UCSD-AML1 (cell line): ENCODE measurements around the gene CTAGE8.
"Not testable (repeated sequence)": the region's sequence is repeated elsewhere in the genome, so short reads cannot be mapped to it uniquely, and the experiment has no call there.

ENCODE experiments used
- DNase-seq: peaks from one replicate; lab custom pipeline; 2025; ENCODE audit not compliant: unreplicated experiment; lab: John Stamatoyannopoulos, UW

Gene CTAGE8, protein sequence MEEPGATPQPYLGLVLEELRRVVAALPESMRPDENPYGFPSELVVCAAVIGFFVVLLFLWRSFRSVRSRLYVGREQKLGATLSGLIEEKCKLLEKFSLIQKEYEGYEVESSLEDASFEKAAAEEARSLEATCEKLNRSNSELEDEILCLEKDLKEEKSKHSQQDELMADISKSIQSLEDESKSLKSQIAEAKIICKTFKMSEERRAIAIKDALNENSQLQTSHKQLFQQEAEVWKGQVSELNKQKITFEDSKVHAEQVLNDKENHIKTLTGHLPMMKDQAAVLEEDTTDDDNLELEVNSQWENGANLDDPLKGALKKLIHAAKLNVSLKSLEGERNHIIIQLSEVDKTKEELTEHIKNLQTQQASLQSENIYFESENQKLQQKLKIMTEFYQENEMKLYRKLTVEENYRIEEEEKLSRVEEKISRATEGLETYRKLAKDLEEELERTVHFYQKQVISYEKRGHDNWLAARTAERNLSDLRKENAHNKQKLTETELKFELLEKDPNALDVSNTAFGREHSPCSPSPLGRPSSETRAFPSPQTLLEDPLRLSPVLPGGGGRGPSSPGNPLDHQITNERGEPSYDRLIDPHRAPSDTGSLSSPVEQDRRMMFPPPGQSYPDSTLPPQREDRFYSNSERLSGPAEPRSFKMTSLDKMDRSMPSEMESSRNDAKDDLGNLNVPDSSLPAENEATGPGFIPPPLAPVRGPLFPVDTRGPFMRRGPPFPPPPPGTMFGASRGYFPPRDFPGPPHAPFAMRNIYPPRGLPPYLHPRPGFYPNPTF

DNA sequence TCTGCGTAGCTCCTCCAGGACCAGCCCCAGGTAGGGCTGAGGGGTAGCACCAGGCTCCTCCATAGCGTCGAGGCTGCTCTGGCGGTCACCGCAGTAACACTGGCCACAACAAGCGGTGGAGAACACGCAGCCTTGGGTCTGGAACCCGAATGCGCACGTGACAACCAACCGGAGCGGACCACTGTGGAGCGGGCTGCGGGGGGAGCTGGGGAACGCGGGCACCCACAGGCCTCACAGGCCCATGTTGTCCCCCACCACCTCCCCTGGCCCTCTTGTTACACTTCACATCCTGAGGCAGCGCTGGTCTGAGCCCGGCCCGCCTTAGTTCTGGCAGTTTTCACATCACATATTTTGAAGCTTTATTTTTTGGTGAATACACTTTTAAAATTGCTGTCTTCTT lies at the start of gene CTAGE8:
Gene CTAGE8 (minus strand): TSS at position 101 of the 400 bp plus-strand sequence. CDS start 38 bp downstream, at position 63.
- not testable (repeated sequence) for DNase-seq

DNA sequence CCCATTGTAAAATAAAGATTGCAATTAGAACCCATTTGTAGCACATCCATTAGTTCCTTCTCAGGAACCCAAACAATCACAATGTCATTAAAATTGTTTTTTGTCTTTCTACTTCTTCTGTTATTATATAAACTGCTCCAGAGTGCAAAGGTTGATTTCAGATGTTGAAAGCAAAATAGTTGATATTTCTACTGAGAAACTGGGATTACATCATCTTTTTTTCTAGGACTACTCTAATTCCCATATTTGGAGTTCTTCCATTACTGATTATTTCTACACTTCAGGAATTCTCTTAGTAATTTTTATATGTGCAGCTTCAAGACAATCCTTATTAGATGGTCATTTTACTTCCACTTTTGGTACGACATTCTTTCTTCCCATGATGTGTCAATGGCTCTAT lies 48.4 kb upstream of the CTAGE8 start:
- DNase-seq, result not testable (repeated sequence)

DNA sequence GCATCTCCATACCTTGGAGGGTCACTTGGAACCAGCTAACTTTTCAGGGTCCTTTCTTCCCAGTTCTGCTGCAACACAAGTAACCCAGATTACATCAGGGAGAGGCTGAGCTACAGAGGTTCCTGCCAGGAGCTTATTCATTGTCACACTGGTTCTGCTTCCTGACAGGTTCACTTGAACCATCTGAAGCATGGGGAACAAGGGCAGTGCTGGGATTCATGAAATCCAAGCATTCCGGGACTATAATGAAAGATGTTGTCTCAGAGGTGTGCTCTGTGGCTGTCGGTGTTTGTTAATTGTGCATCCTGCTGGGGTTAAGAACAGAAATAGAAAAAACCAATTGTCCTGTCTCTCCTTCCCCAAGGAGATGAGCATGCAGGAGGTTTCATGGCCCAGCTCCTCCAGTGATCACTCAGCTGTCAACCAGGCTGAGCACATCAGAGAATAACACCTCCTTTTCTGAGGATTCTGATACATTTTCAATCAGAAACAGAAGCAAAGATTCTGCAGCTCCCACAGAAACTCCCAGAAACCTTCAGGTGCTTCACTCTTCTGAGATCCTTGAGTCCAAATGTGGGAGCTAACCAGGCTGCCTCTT lies 42.9 kb upstream of the CTAGE8 start, which contains the start of gene OR2A1:
Gene OR2A1 (plus strand): TSS at position 548 of the 598 bp plus-strand sequence. CDS start 5,706 bp downstream, outside the sequence.
- DNase-seq, result not testable (repeated sequence)

DNA sequence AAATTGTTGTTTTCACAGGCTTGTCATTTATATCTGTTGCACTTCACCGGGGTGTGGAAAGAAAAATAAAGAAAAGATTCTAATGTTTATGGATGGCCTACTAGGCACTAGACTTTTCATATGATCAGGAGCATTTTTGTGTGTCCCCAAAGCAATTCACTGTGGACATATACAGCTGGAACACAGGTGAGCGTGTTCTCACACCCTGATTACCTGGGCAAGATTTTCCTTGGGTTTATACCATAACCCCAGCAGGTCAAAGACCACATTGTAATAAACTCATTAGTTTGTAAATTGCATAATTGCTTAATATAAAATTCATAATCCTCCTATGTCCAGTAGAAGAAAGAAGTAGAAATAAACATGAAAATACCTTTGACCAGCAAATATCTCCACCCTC lies 42.1 kb upstream of the CTAGE8 start:
- not testable (repeated sequence) for DNase-seq

DNA sequence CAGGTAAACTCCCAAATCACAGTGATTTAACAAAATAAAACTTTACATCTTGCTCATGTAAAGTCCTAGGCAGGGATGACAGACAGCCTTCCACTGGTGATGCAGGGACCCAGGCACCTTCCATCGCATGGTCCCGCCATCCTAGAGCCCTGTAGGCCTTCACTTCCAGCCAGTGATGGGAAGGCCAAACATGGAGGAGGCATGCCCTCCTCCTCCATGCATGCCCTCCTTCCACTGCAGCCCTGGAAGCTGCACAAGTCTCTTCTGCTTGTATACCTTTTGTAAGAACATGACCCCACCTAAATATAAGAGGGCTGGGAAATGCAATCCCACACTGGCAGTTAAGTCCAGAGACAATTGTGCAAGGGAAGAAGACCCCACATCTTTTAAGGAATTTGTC lies 40.6 kb upstream of the CTAGE8 start:
- not testable (repeated sequence) for DNase-seq

DNA sequence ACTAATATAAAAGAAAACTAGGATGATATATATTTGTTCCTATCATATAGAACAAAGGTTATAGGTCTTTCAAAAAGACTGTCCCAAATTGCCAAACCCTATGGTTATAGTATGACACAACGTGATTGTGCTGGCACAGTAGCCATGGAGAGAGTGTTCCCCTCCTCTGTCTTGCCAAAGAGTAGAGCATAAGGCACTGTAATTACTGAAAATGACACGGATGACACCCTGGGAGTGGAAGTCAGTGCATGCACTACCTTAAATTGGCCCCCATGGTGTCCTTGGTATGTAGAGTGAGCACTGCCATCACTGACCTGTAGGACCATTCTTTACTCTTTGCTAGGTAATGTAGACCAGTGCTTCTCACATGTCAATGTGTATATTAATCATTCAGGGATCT lies 36.1 kb upstream of the CTAGE8 start:
- not testable (repeated sequence) for DNase-seq

DNA sequence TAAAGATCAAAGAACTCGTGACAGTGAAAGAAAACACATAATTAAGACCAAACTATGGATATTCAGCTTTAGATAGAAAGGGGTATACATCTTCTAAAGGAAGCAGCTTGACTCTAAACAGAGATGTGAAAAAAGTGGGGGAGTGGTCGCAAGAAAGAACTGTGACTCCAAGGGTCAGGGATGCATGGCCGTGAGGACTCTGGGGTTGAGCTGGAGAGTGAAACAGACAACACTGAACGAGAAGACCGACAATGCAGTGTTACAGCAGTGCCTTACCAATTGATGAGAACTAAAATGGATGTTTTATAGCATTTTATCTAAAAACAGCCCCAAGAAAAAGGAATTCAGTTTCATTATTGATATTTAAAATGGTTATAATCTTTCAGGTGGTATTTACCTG lies 34.5 kb upstream of the CTAGE8 start:
- not testable (repeated sequence) for DNase-seq

DNA sequence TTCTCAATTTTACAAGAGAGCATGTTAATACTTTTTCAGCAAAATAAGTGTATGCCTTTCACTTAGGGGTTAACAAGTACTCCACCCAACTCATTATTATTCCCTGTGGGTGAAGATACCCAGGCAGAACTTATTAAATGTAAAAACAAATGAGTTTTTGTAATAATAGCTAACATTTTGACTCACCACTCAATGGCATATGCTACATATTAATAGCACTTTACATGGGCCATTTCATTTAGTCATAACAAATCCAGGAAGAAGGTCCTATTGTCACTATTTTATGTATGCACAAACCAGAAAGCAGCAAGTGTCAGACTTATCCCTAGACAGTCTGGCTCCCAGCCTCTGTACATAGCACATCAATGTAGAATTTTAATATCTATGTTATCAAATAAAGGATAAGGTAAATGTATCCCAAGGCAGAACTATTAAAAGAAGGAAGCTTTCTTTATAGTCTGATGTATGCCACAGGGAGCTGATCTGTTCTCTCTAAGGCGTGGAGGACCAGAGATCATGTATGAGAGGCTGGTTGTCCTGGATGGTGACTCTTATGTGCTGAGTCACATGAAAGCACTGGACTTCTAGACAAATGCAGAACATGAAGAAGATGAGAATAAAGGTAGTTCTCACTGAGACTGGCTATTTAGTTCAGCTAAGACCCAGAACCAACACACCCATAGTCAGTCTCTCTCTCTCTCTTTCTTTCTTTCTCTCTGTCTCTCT lies 33.7 kb upstream of the CTAGE8 start:
- not testable (repeated sequence) for DNase-seq

DNA sequence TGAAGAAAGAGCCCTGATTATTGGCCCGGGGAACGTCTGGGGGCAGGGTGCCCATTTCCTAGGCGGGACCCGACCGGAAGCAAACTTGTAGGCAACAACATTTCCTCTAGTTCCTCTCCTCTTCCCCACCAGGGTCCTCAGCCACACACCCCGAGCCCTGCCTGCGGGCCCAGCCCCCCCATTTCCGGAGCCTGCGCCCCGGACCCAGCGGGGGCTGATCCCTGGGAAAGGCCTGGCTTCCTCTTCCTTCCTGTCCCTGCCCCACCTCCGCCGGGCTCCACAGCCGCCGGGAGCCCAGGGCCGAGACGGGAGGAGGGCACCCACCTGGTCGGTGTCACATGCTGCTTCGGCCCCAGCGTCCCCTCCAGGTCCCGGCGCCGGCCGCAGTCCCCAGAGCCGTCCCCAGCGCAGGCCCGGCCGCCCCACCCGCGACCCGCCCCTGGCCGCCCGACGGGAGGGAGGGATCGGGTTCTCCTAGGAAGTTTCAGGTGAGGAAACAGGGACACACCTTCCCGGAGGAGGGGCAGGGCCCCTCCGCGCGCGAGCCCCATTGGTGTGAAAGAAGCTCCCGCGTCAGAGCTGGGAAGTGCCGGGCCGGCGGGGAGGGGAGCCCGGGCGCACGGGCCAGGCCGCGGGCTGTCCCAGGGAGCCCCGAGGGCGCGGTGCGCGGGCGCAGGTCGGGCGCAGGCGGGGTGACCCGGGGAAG lies 24.9 kb upstream of the CTAGE8 start:
- DNase-seq, result not testable (repeated sequence)

DNA sequence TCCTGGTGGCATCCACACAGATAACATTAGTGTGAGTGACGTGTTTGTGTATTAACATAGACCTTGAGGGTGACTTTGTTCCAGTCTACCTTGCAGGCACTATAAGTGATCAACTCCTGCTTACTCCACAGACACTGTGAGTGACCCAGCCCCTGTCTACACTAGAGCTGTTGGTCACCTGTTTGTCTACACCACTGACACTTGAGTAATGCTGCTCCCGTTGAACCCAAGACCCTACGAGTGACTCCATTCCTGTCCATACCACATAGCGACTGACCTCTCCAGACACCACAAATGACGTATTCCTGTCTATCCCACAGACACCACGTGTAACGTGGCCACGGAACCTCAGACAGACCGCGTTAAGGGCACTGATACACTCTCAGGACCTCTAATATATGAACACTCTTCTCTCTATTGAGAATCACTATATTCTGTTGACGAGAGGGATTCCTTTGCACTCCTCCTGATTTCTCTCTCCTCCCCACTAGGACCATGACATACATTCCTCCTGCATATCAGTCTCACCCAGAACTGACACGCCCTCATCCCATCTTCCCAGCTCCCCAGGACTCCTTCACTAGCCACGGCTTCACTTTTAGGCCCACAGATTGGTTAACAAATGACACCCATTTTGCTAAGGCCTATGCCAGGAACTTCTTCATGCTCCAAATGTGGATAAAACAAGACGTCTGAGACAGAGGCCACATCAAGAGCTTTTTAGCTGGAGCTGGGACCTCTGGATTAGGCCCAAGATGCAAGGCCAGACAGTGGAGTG lies 23.5 kb upstream of the CTAGE8 start:
- DNase-seq, result not testable (repeated sequence)

DNA sequence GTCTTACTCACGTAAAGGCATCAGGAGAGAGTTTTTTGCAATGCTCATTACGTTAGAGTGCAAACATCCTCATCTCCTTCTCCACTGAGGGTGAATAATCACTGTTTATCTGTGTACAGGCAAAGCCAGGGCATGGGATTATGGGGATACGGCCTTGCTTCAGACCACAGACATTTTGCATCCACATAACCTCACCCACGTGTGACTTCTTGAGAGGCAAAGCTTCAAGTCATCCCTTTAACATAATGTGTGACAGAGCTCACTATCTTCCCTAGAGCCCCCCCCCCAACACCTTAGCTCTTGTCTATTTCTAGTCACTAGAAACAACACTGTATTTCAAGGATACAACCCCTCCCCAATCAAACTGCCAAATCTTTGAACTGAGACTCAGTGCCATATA lies 22.5 kb upstream of the CTAGE8 start:
- not testable (repeated sequence) for DNase-seq

DNA sequence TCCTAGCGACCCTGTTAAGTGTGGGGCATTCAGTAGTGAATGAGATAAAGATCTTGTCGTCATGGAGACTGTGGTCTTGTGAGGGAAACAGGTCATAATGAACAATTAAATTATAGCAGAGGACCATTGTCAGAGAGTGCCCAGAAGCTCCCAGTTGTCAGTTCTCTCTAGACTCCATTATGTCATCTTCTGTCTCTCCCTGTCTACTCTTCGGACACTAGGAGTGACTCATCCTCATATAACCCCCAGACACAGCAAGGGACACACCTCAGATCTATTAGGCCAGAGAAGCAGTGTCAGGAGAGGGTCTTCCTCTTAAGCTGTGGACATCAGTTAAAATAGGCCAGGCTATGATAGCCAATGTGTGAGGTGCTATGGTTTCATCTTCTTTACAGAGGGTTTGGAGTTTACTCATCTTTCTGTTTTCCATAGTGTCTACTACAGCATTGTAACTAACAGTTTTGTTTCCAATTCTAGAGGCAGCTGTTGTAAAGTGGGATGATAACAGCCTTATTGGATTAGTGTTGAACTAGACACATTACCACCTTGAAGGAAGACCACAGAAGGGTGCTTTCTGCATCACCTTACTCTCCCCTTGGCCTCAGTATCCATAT lies 18.2 kb upstream of the CTAGE8 start:
- not testable (repeated sequence) for DNase-seq

DNA sequence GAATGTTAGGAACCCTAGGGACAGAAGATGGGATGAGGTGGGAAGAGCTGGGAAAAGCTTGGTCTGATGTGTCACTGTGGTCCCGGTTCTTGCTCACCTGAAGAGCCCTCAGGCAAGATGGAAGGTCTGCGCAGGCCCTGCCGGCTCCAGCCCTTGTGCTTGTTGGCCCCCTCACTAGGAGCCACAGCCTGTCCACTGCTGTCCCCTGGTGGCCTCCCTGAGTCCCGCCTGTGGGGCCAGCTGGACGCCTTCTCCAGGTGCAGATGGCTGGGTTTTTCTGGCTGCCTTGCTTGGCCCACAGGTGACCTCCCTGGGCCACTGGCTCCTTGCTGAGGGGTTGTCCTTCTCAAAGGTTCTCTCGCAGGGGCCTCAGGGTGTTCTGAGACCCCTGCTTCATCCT lies 14.6 kb upstream of the CTAGE8 start:
- not testable (repeated sequence) for DNase-seq

DNA sequence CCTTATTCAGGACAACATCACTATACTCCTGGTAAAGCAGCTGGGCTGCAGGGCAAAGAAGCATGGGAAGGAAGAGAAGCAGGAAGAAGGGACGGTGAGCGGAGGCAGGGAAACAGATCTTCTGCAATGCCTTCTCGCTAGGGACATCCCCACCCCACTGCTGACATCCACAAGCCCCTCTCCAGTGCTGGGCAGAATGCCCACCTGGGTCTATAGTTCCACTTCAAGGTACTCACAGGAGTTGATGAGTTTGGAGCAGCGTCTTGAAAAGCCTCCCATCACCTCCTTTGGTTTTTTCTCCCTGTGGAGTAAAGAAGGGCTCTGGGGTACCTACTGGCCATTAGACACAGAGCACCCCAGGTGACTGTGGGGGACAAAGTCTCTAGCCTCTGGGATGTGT lies 13.4 kb upstream of the CTAGE8 start:
- not testable (repeated sequence) for DNase-seq

DNA sequence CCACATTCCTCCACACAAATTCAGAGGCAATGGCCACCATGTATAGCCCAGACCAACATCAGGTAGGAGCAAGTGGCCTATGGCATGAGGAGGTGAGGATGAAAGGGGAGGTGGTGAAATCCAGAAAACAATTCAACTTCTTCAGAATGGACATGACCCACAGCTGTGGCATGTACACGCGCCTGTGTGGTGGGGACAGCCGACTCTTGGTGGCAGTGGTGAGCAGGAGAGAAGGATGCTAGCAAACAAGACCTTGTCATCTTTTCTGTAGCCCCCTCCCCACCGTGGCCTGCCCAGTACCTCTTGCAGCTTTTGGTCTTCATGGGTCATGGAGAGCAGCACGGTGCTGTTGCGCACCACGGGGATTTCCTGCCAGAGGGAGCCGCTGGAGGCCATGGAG lies 12.9 kb upstream of the CTAGE8 start:
- DNase-seq, result not testable (repeated sequence)

DNA sequence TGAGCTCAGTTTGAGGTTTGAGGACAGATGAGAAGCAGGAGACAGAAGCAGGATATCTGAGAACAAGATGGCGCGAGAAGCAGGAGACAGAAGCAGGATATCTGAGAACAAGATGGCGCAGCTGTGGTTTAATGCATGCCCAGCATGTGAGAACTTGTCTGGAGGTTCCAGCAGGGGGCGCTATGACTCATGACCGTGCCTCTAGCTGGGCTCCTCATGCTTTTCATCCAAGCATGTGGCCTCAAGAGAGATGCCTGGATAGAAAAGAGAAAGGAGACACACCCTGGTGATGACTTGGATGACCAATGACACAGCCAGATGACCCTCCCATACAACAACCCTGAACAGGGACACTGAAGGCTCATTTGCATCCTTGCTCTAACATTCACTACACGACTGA lies 10.9 kb upstream of the CTAGE8 start:
- not testable (repeated sequence) for DNase-seq

DNA sequence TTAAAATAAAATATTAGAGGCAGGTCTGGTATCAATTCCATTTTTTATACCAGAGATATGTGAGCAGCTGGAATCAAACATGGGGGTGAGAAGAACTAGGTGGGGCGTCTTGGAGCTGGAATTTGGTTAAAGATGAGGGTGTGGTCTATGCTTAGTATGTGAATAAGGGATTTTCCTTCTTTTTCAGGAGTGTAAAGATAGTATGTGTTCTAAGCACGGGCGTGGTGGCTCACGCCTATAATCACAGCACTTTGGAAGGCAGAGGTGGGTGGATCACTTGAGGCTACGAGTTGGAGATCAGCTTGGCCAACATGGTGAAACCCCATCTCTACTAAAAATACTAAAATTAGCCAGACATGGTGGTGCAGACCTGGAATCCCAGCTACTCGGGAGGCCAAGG lies 6.2 kb upstream of the CTAGE8 start:
- not testable (repeated sequence) for DNase-seq

DNA sequence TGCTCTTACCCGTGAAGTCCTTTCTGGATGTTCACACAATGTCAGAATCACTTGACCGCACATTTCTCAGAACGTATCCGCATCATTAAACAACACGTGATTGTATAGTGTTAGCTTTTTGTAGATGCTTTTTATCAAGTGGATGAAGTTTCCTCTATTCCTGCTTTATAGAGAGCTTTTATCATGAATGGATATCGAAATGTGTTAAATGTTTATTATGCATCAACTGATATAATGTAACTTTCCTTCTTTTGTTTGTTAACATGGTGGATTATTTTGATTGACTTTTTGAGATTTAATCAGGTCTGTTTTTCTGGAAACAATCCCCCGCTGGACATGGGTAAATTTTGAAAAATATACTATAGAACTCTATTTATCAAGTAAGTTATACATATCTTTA lies 4.4 kb downstream of the CTAGE8 start, which contains the start of gene OR2A7:
Gene OR2A7 (minus strand): TSS at position 101 of the 400 bp plus-strand sequence. CDS start 5,164 bp downstream, outside the sequence.
- not testable (repeated sequence) for DNase-seq

DNA sequence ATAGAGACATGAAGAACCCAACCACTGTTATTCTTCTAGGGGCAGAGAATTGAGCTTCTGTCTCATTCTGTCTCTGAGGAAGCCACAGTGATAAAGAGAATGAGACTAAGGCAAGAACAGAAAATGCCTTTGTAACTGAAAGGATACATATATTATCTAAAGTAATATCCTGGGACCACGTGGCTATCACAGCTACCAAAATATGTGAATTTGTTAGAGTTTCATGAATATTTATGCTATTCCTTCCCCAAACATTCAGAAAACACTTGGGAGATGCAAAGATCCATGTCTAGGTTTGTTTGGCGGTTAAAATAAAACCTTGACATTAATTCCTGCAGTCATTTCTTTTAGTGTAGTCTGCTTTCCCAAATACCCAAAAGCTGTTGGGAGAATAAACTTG lies 7.0 kb downstream of the CTAGE8 start:
- not testable (repeated sequence) for DNase-seq
